OCI-LY7 (cell line): ENCODE results near the gene CNPY1. TPM values are rescaled to one million over a fixed set of nuclear protein-coding genes. Genes with fewer than 3 reads are reported as not detected.

Source experiments
- BruUV-seq: library from RNA; stranded (reverse); fragments of 400-500 nt; replicated peaks from 2 replicates; lab custom pipeline; 2021; lab: Mats Ljungman, UMichigan
- CTCF ChIA-PET: fragments of 300-600 bp; sonication (Branson Sonifier 250); formaldehyde crosslinking; loops from one replicate; lab custom pipeline; 2022; ENCODE audit warnings: antibody characterized with exemption; ENCODE audit not compliant: unreplicated experiment; lab: Charles Lee
- POLR2A ChIA-PET: fragments of 300-600 bp; sonication (Branson Sonifier 250); formaldehyde crosslinking; loops from one replicate; lab custom pipeline; 2022; ENCODE audit warnings: antibody characterized with exemption; lab: Charles Lee
- DNase-seq: peaks from one replicate; pipeline ENCODE4 v3.0.0-alpha.2; 2015; ENCODE audit warnings: low spot score
- H2AFZ ChIP-seq: fragments of 200-600 bp; sonication (generic), shearing (Covaris generic); 2 replicates; pipeline ENCODE4 v1.6.1; 2014; ENCODE audit warnings: mild to moderate bottlenecking, antibody characterized with exemption, low read length, moderate library complexity
- H3K27ac ChIP-seq: fragments of 200-600 bp; sonication (generic); 2 replicates; pipeline ENCODE4 v1.5.1; 2014; ENCODE audit warnings: mixed run types, low read depth, mild to moderate bottlenecking, moderate library complexity, low read length, inconsistent platforms; ENCODE audit not compliant: poor library complexity, severe bottlenecking
- H3K36me3 ChIP-seq: fragments of 200-600 bp; sonication (generic); 2 replicates; pipeline ENCODE4 v1.6.1; 2014; ENCODE audit warnings: mild to moderate bottlenecking, antibody characterized with exemption, low read length, moderate library complexity, mixed read lengths; ENCODE audit not compliant: insufficient read depth
- H3K4me1 ChIP-seq: fragments of 200-600 bp; sonication (generic); 2 replicates; pipeline ENCODE4 v1.5.1; 2014; ENCODE audit warnings: mild to moderate bottlenecking, low read length; ENCODE audit not compliant: insufficient read depth, poor library complexity, severe bottlenecking
- H3K4me2 ChIP-seq: fragments of 200-600 bp; sonication (generic); 2 replicates; pipeline ENCODE4 v1.6.1; 2014; ENCODE audit warnings: mild to moderate bottlenecking, low read length
- H3K4me3 ChIP-seq: fragments of 200-600 bp; sonication (generic); 2 replicates; pipeline ENCODE4 v1.5.1; 2014; ENCODE audit warnings: mild to moderate bottlenecking, low read depth, low read length; ENCODE audit not compliant: poor library complexity, severe bottlenecking
- H3K79me2 ChIP-seq: fragments of 200-600 bp; sonication (generic); 2 replicates; pipeline ENCODE4 v1.6.1; 2016; ENCODE audit warnings: low read depth, mild to moderate bottlenecking, low read length, moderate library complexity, mixed read lengths; ENCODE audit not compliant: insufficient read depth
- H3K9me2 ChIP-seq: fragments of 200-600 bp; sonication (generic); 2 replicates; pipeline ENCODE4 v1.6.1; 2016; ENCODE audit warnings: mild to moderate bottlenecking, low read length, mixed read lengths; ENCODE audit not compliant: insufficient read depth
- H3K9me3 ChIP-seq: fragments of 200-600 bp; sonication (generic); 2 replicates; pipeline ENCODE4 v1.6.1; 2014; ENCODE audit warnings: mild to moderate bottlenecking, mixed run types, low read length, mixed read lengths
- H4K20me1 ChIP-seq: fragments of 200-600 bp; sonication (generic); 2 replicates; pipeline ENCODE4 v1.6.1; 2014; ENCODE audit warnings: mild to moderate bottlenecking, antibody characterized with exemption, low read length, moderate library complexity, mixed read lengths; ENCODE audit not compliant: insufficient read depth
- EZH2phosphoT487 ChIP-seq: fragments of 200-600 bp; sonication (generic); IDR thresholded peaks from 2 replicates; pipeline ENCODE4 v1.6.1; 2018; ENCODE audit warnings: low read depth, borderline replicate concordance, mild to moderate bottlenecking, mixed run types, antibody characterized with exemption, low read length, moderate library complexity, mixed read lengths
- intact Hi-C: fragments of 100-400 bp; cut with micrococcal nuclease; formaldehyde crosslinking; loops from one replicate; pipeline ENCODE4 v1.10.0; 2022; ENCODE audit not compliant: unreplicated experiment
- total RNA-seq, 2 experiments: library from RNA; depleted of rRNA in 1 of 2; stranded (reverse); fragments of >200 nt in 1 of 2; shearing (Covaris generic) in 1 of 2; gene quantifications; 2 replicates each; pipeline ENCODE4 v1.2.3, GENCODE V29; 2014 to 2022
- TF ChIP-seq, protein P1 (sequence below): fragments of 200-600 bp; sonication (generic); conservative IDR thresholded peaks from 2 replicates; pipeline ENCODE4 v1.5.1; 2014; ENCODE audit warnings: mild to moderate bottlenecking, antibody characterized with exemption, low read length, moderate library complexity, mixed read lengths

Gene CNPY1
- total RNA-seq, 2 experiments from 2014 or later = not detected

DNA sequence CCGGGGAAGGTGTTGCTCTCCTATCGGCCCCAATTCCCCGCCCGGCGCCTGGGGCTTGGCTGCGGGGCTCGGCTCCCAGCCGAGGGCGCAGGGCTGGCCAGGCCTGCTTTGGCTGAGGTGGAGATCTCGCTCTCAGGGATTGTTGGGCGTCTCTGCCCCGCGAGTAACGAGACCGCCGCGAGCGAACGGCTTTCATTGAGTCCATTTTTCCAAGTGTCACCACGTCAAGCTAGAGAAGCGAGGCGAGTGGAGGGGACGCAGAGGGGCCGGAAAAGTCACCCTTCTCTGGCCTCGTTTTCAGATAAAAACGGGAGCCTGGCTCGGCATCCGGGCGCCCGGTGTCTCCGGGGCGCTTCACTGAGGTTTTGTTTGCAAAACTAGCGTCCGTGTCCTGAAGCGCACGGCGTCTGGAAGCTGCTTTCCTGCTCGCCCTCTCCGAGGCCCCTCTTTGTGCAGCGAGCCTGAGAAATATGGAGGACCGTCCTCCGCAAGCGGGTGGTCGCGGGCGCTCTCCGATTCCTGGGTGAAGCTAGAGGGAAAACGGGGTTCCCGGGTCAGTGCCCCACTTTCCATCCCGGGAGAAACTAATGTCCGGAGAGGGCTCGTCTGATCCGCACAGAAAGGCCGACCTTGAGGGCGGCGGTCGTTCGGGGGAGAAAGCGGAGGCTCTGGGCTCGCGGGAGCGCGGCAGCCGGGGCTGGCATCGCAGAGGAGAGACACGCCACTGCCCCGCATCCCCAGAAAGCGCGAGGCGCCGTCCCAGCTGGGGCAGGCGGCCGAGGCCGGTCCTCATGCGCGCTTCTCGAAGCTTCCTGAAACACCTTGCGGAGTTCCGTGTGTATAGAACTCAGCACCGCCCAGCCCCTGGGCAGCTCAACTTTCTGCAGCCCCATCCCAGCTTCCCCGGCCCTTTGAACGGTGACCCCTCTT is 91.9 kb downstream of the CNPY1 start:
- Histone ChIP-seq H3K4me3 (no peak overlapping the region), H3K36me3 (no peaks in the 10 kb centered on the region), H3K79me2 (no peaks in the 10 kb centered on the region), H3K27ac (no peak overlapping the region), H3K4me2 (no peak overlapping the region), H3K9me2 (no peaks in the 10 kb centered on the region), H4K20me1 (no peaks in the 10 kb centered on the region), H2AFZ (no peak overlapping the region), H3K9me3 (no peaks in the 10 kb centered on the region), H3K4me1 (no peaks in the 10 kb centered on the region)
- intact Hi-C loops = no loop called here
- CTCF ChIA-PET = no interaction called here
- TF ChIP-seq, protein P1, sequence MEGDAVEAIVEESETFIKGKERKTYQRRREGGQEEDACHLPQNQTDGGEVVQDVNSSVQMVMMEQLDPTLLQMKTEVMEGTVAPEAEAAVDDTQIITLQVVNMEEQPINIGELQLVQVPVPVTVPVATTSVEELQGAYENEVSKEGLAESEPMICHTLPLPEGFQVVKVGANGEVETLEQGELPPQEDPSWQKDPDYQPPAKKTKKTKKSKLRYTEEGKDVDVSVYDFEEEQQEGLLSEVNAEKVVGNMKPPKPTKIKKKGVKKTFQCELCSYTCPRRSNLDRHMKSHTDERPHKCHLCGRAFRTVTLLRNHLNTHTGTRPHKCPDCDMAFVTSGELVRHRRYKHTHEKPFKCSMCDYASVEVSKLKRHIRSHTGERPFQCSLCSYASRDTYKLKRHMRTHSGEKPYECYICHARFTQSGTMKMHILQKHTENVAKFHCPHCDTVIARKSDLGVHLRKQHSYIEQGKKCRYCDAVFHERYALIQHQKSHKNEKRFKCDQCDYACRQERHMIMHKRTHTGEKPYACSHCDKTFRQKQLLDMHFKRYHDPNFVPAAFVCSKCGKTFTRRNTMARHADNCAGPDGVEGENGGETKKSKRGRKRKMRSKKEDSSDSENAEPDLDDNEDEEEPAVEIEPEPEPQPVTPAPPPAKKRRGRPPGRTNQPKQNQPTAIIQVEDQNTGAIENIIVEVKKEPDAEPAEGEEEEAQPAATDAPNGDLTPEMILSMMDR = no peak
- TF ChIP-seq EZH2phosphoT487 = no peak
- no TSS peak for BruUV-seq
- DNase-seq = no peak
- POLR2A ChIA-PET = no interaction called here

DNA sequence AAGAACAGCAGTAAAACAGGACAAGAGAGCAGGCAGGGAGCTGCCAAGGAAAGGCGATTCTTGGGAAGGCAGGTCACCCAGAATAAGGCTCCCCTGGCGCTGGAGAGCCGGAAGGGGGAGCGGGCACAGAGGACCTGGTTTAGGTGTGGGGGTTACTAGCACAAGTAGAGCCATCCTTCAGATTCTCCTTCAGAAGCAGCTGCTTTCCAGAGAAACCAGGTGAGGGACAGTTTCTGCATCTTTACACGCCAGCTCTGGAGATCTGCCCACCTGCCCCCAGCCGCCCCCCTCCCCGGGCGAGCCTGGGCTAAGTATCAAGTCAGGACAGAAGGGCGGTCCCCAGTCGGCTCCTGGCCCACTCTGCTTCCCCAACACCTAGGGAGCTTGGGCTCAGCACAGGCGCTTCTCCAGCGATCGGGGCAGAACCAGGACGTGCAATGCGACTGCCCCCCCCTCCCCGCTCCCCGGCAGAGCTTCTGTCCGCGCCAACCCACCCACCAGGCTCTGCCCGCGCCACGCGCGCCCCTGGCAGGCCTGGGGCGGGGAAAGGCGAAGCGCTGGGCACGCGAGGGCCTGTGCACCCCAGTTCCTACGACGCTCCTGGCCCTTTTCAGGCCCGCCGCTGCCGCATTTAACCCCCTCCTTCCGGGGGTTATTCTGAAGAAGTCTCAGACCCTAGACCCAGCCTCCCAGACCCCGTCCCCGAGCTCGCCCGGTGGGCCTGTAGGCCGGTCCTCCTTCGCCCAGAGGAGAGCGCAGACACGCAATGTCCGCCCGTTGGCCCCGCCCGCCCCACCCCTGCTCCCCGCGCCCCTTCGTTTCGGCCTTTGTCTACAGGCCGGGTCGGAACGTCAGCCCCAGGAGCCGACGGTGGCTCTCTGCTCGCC is 92.8 kb downstream of the CNPY1 start:
- H3K4me3 ChIP-seq = no peak overlapping the region
- H3K9me2 ChIP-seq = no peaks in the 10 kb centered on the region
- no peak overlapping the region for H3K27ac ChIP-seq
- BruUV-seq = no TSS peak
- DNase-seq = no peak
- no peaks in the 10 kb centered on the region for H3K36me3 ChIP-seq
- H3K79me2 ChIP-seq = no peaks in the 10 kb centered on the region
- no peak overlapping the region for H2AFZ ChIP-seq
- CTCF ChIA-PET = no interaction called here
- no peaks in the 10 kb centered on the region for H4K20me1 ChIP-seq
- no peak for TF ChIP-seq EZH2phosphoT487
- TF ChIP-seq, protein P1 = no peak
- H3K9me3 ChIP-seq = no peaks in the 10 kb centered on the region
- no peak overlapping the region for H3K4me2 ChIP-seq
- H3K4me1 ChIP-seq = no peaks in the 10 kb centered on the region
- POLR2A ChIA-PET = no interaction called here
- intact Hi-C loops = no loop called here
